HG02970 (cell line): Measurements from ENCODE around the gene UGCG.
A peak's percentile ranks its signal among the peaks of the same experiment; 100 is the strongest.

ENCODE experiments used
- ATAC-seq: cut with Tn5 transposase; IDR thresholded peaks from one replicate; pipeline ENCODE4 v1.9.1; 2021; ENCODE audit warnings: mild to moderate bottlenecking, moderate library complexity, moderate number of reproducible peaks; ENCODE audit not compliant: unreplicated experiment, low FRiP score

UGCG gene

DNA sequence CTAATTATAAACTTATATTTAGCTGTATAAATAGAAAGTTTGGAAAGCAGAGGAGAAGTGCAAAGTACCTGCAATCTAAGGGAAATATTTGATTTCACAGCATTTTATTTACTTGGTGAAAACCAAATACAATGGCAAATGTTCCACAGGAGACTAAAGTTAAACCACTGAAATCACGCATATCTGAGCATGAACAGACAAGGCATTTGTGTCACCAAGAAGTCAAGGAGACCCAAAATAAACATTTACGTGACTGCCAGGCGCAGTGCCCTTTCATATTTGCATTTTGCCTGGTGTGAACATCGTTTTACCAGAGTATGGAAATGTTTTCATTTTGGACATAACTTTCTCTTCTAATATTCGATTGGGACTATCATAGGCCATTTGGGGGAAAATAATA, 20.6 kb downstream of the UGCG start:
- no peak for ATAC-seq

DNA sequence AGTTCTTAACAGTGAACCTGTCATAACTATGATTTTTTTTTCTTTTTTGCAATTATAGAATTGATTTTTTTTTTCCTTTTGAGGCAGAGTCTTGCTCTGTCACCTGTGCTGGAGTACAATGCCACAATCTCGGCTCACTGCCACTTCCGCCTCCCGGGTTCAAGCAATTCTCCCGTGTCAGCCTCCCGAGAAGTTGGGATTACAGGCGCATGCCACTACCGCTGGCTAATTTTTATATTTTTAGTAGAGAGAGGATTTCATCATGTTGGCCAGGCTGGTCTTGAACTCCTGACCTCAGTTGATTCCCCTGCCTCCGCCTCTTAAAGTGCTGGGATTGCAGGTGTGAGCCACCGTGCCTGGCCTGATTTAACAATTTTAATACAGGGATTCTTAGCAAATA, 21.4 kb downstream of the UGCG start:
- ATAC-seq = no peak

DNA sequence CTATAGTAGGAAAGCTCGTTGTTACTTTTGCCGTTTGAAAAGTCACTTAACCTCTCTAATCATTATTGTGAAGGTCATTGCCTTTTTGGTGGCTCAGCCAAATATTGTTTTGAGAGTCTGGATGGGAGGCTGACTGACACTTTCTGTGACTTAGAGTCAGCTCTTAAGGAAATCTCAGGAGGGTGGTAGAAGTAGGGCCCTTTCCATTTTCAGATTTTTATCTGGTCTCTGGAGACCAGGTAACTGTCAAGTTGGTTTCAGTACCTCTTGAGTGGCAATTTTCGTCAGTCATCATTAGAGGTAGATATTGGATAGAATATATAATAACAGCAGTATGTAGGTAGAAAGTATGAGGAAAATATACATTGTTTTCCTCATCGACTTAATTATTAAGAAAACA, 23.3 kb downstream of the UGCG start:
- ATAC-seq = no peak

GRCh38 chr9:111920531-111920930, 23.9 kb downstream of the UGCG start:
- ATAC-seq = no peak

DNA sequence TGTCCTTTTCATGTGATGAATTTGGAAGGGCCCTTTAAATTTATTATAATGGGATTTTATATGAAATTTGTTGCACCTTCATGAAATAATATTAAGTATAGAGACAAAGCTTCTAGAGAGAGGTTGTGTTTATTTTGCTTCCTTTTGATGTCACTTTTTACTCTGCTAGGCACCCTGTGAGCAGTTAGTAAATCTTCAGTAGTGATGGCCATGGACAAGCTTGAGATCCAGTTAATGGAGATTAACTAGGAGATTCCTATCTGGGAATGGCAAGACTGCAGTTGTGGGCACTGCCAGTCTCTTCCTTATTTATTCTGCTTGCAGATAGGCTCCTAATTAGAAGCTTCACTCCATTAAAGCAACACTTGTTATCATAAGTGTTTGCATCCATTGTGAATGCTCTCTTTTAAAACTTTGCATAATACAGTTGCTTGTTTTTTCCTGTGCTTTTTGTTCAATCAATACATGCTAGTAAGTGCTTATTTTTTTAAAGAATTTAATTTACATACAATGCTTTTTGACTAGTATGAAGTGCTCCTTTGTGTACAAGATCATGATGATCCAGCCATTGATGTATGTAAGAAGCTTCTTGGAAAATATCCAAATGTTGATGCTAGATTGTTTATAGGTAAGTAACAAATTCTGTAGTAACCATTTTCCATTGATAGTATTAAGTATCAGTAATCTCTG, 25.9 kb downstream of the UGCG start:
- no peak for ATAC-seq

- no peak for ATAC-seq
Measured at GRCh38 chr9:111924281-111924680, 27.7 kb downstream of the UGCG start.

GRCh38 chr9:111925017-111925770, 28.6 kb downstream of the UGCG start:
- no peak for ATAC-seq

DNA sequence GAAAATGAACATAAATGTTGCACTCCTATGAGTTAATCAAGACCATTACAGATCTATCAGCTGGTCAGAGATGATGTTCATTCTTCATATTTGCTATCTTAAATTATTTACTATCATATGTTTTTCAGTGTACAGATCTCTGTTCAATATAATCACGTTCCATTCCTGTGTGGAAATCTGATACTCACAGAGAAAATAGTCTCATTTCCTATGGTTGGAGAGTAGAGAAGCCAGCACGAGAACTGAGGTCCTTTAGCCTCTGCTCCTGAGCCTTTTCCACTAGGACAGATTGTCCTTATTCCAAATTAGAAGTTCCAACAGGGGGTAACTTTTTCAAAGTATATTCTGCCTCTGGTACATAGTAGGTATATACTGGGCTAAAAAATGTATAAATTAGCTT, 29.2 kb downstream of the UGCG start:
- no peak for ATAC-seq

DNA sequence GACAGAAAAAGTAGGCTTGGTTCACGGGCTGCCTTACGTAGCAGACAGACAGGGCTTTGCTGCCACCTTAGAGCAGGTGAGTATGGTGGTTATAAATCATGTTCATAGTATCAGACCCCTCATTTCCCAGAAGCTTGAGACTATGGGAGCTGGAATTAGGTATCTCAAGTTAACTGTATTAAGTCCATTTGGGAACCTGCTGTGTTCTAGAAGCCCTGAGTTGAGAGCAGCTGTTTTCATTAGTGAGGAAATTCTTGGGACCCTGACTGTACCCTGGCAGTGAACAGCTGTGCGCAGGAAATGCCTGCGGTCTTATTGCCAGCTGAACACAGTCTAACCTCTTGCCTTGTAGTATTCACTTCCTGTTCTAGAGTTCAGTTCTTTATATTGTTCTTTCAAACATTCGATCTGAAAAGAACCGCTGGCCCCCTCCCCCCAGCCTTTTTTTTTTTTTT, 29.8 kb downstream of the UGCG start:
- peak; percentile 86 for ATAC-seq

DNA sequence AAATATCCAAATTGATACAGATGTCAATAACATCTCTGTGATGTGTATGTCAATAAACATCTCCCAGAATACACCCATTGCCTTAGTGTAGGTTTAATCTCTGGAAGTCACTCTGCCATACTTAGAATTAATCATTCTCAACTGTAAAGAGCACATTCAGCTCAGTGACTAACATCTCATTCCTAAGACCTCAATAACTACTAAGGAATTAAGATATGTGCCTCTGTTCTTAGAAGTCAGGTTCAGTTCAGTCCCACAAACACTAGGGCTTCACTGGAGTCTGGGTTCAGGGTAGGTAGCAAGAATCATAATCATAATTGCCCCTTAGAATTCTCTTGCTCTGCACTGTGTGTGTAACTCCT, 31.7 kb downstream of the UGCG start:
- ATAC-seq = no peak

GRCh38 chr9:111934747-111935146, 38.1 kb downstream of the UGCG start:
- ATAC-seq = no peak

GRCh38 chr9:111936391-111936790, 39.8 kb downstream of the UGCG start:
- no peak for ATAC-seq

GRCh38 chr9:111937301-111937700, 40.7 kb downstream of the UGCG start:
- no peak for ATAC-seq

- no peak for ATAC-seq
Measured at GRCh38 chr9:111937781-111938426, 41.3 kb downstream of the UGCG start.

GRCh38 chr9:111938427-111938800, 41.8 kb downstream of the UGCG start:
- ATAC-seq = no peak

GRCh38 chr9:111939322-111939721, 42.7 kb downstream of the UGCG start:
- no peak for ATAC-seq

GRCh38 chr9:111940697-111941096, 44.1 kb downstream of the UGCG start:
- ATAC-seq = no peak

GRCh38 chr9:111943200-111943599, 46.6 kb downstream of the UGCG start:
- ATAC-seq = no peak

- ATAC-seq = no peak
Measured at GRCh38 chr9:111943746-111944145, 47.1 kb downstream of the UGCG start.

- no peak for ATAC-seq
Measured at GRCh38 chr9:111944241-111944866, 47.7 kb downstream of the UGCG start.

GRCh38 chr9:111945216-111945615, 48.6 kb downstream of the UGCG start:
- ATAC-seq = no peak
